Measurements from ENCODE around the gene ZDHHC1. TPM values are rescaled to one million over a fixed set of nuclear protein-coding genes. Genes with fewer than 3 reads are reported as not detected.

Gene ZDHHC1
- polyA plus RNA-seq, 1 of the 3 experiments (the other 2 are of a cell fraction), result 15.8 TPM

GRCh38 chr16:67449739-67450138, 33.5 kb upstream of the ZDHHC1 start (continued):
- no peak for TF ChIP-seq ZBTB33 (IDR thresholded peaks at IDR 0.05; ENCODE audit: borderline replicate concordance, low read depth)
- no peak for TF ChIP-seq CHD2 (IDR thresholded peaks at IDR 0.05; ENCODE audit: low read length, partially characterized antibody)

GRCh38 chr16:67449336-67449735, 33.1 kb upstream of the ZDHHC1 start:
- no peaks in the 10 kb centered on the region for H3K27me3 ChIP-seq (ENCODE audit: insufficient read depth)
- H3K36me3 ChIP-seq (replicated peaks in 1 of 2; ENCODE audit: control insufficient read depth in 1 of 2, insufficient read depth in 2 of 2, low read length in 1 of 2), result peaks cover 0 to 15% of the 10 kb centered on the region in 2 experiments
- no peak overlapping the region for H3K4me3 ChIP-seq (ENCODE audit: low read depth in 2 of 2, low read length in 1 of 2)
- no peaks in the 10 kb centered on the region for H3K9me2 ChIP-seq
- no peak for TF ChIP-seq MAX (IDR thresholded peaks at IDR 0.05; ENCODE audit: low read depth)
- H3F3A ChIP-seq (replicated peaks; ENCODE audit: insufficient read depth), result no peaks in the 10 kb centered on the region
- no peak for DNase-seq
- H3K9me3 ChIP-seq, result no peaks in the 10 kb centered on the region
- peaks cover 4% of the 10 kb centered on the region; the same call in 1 of the 2 replicates for H3K79me2 ChIP-seq (ENCODE audit: insufficient read depth)
- H3K4me1 ChIP-seq (ENCODE audit: control insufficient read depth in 1 of 2, insufficient read depth in 2 of 2, low read depth in 1 of 2, low read length in 1 of 2), result peaks cover 0 to 17% of the 10 kb centered on the region in 2 experiments; a peak in 1 of 4 replicates
- peaks cover 29% of the 10 kb centered on the region; the same call in 1 of the 2 replicates for H4K20me1 ChIP-seq (ENCODE audit: insufficient read depth)
- no CpG with 5 or more reads among the region's 2 CpGs for WGBS (ENCODE audit: low lambda C conversion rate)
- no peak overlapping the region for H3K9ac ChIP-seq
- no peak overlapping the region for H3K27ac ChIP-seq (ENCODE audit: low read depth in 2 of 2, low read length in 1 of 2)
- no peak overlapping the region for H3K4me2 ChIP-seq
- ChIA-PET CTCF (interaction anchor here (2.2 to 2.7 kb wide), 3 partner anchors 16 to 32 kb away, joined by 8 to 9 read pairs (median 8); partner anchors contain the start of gene ATP6V0D1), POLR2A (no interaction called here)
- H2AFZ ChIP-seq (ENCODE audit: low read depth), result no peak overlapping the region

- ChIA-PET CTCF (interaction anchor here (0.8 to 3.9 kb wide), 11 partner anchors 8 to 188 kb away, joined by 3 to 31 read pairs (median 7); partner anchors contain the start of genes ATP6V0D1 and HSD11B2), POLR2A (no interaction called here)
- H3F3A ChIP-seq (replicated peaks; ENCODE audit: insufficient read depth), result no peaks in the 10 kb centered on the region
- DNase-seq, result no peak
- H3K9me3 ChIP-seq, result no peaks in the 10 kb centered on the region
- H3K27ac ChIP-seq (ENCODE audit: low read depth in 2 of 2, low read length in 1 of 2), result no peak overlapping the region
- H2AFZ ChIP-seq (ENCODE audit: low read depth), result no peak overlapping the region
- WGBS (ENCODE audit: low lambda C conversion rate), result 100% methylated on average over 4 of the region's 5 CpGs
- no peaks in the 10 kb centered on the region for H3K9me2 ChIP-seq
- H3K9ac ChIP-seq, result no peak overlapping the region
- H3K27me3 ChIP-seq (ENCODE audit: insufficient read depth), result no peaks in the 10 kb centered on the region
- H3K4me1 ChIP-seq (ENCODE audit: control insufficient read depth in 1 of 2, insufficient read depth in 2 of 2, low read depth in 1 of 2, low read length in 1 of 2), result peaks cover 0 to 22% of the 10 kb centered on the region in 2 experiments; a peak in 1 of 4 replicates
- peaks cover 0 to 20% of the 10 kb centered on the region in 2 experiments for H3K36me3 ChIP-seq (replicated peaks in 1 of 2; ENCODE audit: control insufficient read depth in 1 of 2, insufficient read depth in 2 of 2, low read length in 1 of 2)
- H3K79me2 ChIP-seq (ENCODE audit: insufficient read depth), result peaks cover 4% of the 10 kb centered on the region; the same call in 1 of the 2 replicates
- H4K20me1 ChIP-seq (ENCODE audit: insufficient read depth), result peaks cover 25% of the 10 kb centered on the region; the same call in 1 of the 2 replicates
- no peak overlapping the region for H3K4me2 ChIP-seq
- no peak overlapping the region for H3K4me3 ChIP-seq (ENCODE audit: low read depth in 2 of 2, low read length in 1 of 2)
- TF ChIP-seq EZH2phosphoT487 (IDR thresholded peaks at IDR 0.05; ENCODE audit: borderline replicate concordance, low read depth) (no peak), TCF12 (IDR thresholded peaks at IDR 0.05) (no peak), TEAD4 (IDR thresholded peaks at IDR 0.05; ENCODE audit: borderline replicate concordance, insufficient read depth) (no peak), FOXM1 (IDR thresholded peaks at IDR 0.05; ENCODE audit: low read depth) (no peak), REST (IDR thresholded peaks at IDR 0.05; ENCODE audit: low read depth, low read length) (no peak), NRF1 (IDR thresholded peaks at IDR 0.05; ENCODE audit: low read depth, low read length) (no peak), MAX (IDR thresholded peaks at IDR 0.05; ENCODE audit: low read depth) (no peak), FOSL2 (IDR thresholded peaks at IDR 0.05; ENCODE audit: borderline replicate concordance, low read depth) (no peak), SIN3A (IDR thresholded peaks at IDR 0.05; ENCODE audit: borderline replicate concordance, low read depth, low read length) (no peak), POLR2AphosphoS5 (IDR thresholded peaks at IDR 0.05; ENCODE audit: low read depth, low read length) (no peak), CHD2 (IDR thresholded peaks at IDR 0.05; ENCODE audit: low read length, partially characterized antibody) (no peak), ELF1 (IDR thresholded peaks at IDR 0.05) (no peak), CTCF (IDR thresholded peaks at IDR 0.05) (no peak), EP300 (IDR thresholded peaks at IDR 0.05; ENCODE audit: borderline replicate concordance in 1 of 2, low read depth in 1 of 2, low read length in 1 of 2) (no peak), USF1 (IDR thresholded peaks at IDR 0.05; ENCODE audit: borderline replicate concordance, low read depth) (no peak)
These were observed 32.3 kb upstream of the ZDHHC1 start for GRCh38 chr16:67448580-67448979.
